Prostate gland (tissue), 2 donors: ENCODE results near the gene SLC38A3. TPM values are rescaled to one million over a fixed set of nuclear protein-coding genes. Genes with fewer than 3 reads are reported as not detected.
"Not testable (repeated sequence)": the region's sequence is repeated elsewhere in the genome, so short reads cannot be mapped to it uniquely, and the experiment has no call there.

ENCODE experiments used
- DNase-seq: peaks from one replicate; pipeline ENCODE4 v3.0.0-alpha.2; 2019; ENCODE audit warnings: low spot score
- H3K27ac ChIP-seq, 2 donors: fragments of 200-600 bp; sonication (generic); 2 replicates each; pipeline ENCODE4 v1.5.1; 2017 to 2019
- H3K27me3 ChIP-seq: fragments of 200-600 bp; sonication (generic); replicated peaks from 2 replicates; pipeline ENCODE4 v1.5.1; 2019; ENCODE audit not compliant: insufficient read depth
- H3K36me3 ChIP-seq, 2 donors: fragments of 200-600 bp; sonication (generic); 1 replicate in 1 of 2; 2 replicates in 1 of 2; pipeline versions ENCODE4 v1.5.1 to v1.8.1; 2017 to 2019
- H3K4me1 ChIP-seq: fragments of 200-600 bp; sonication (generic); replicated peaks from 2 replicates; pipeline ENCODE4 v1.5.1; 2019
- H3K4me3 ChIP-seq, 2 donors: fragments of 200-600 bp; sonication (generic); 2 replicates each; pipeline ENCODE4 v1.5.1; 2017 to 2019
- H3K9me3 ChIP-seq: fragments of 200-600 bp; sonication (generic); 2 replicates; pipeline ENCODE4 v1.5.1; 2017
- CTCF ChIP-seq, 4 experiments: fragments of 200-600 bp in 2 of 4; fragments of 450-650 bp in 2 of 4; sonication (generic) in 2 of 4; IDR thresholded peaks; 1 replicate in 3 of 4; 2 replicates in 1 of 4; pipeline ENCODE4 v1.5.1; 2016 to 2019; ENCODE audit warnings: antibody characterized with exemption in 4 of 4, mild to moderate bottlenecking in 2 of 4, moderate library complexity in 2 of 4
- POLR2A ChIP-seq: fragments of 450-650 bp; IDR thresholded peaks from one replicate; pipeline ENCODE4 v1.6.1; 2016; ENCODE audit warnings: antibody characterized with exemption, mild to moderate bottlenecking
- POLR2AphosphoS5 ChIP-seq: sonication (generic); formaldehyde crosslinking; IDR thresholded peaks from one replicate; pipeline ENCODE4 v1.6.1; 2017; ENCODE audit warnings: antibody characterized with exemption
- WGBS: methylation state at CpG from one replicate; pipeline ENCODE4 v1.1.5; 2018; 5-methylcytosine and 5-hydroxymethylcytosine counted together
- intact Hi-C: fragments of 100-400 bp; cut with DNase I; formaldehyde crosslinking; loops from one replicate; pipeline ENCODE4 v1.14.2; 2022
- total RNA-seq, 2 donors: library from RNA; depleted of rRNA; stranded (reverse); fragments of >200 nt; gene quantifications; one replicate each; pipeline ENCODE4 v1.1.0, GENCODE V29; 2016

Gene SLC38A3
- total RNA-seq, 2 donors from 2014 or later: 0.41 to 4.0 TPM

GRCh38 chr3:50210176-50210509, 5.1 kb downstream of the SLC38A3 start:
- no peaks in the 10 kb centered on the region for H3K4me1 ChIP-seq
- WGBS: 91% methylated on average over 5 of the region's 5 CpGs
- H3K9me3 ChIP-seq: no peaks in the 10 kb centered on the region
- H3K27me3 ChIP-seq: no peaks in the 10 kb centered on the region
- intact Hi-C loops: no loop called here
- no peak for DNase-seq
- TF ChIP-seq POLR2A (no peak), CTCF (IDR thresholded peaks at IDR 0.05) (no peak), POLR2AphosphoS5 (no peak)
- no peaks in the 10 kb centered on the region for H3K36me3 ChIP-seq
- no peak overlapping the region for H3K4me3 ChIP-seq
- no peak overlapping the region for H3K27ac ChIP-seq

DNA sequence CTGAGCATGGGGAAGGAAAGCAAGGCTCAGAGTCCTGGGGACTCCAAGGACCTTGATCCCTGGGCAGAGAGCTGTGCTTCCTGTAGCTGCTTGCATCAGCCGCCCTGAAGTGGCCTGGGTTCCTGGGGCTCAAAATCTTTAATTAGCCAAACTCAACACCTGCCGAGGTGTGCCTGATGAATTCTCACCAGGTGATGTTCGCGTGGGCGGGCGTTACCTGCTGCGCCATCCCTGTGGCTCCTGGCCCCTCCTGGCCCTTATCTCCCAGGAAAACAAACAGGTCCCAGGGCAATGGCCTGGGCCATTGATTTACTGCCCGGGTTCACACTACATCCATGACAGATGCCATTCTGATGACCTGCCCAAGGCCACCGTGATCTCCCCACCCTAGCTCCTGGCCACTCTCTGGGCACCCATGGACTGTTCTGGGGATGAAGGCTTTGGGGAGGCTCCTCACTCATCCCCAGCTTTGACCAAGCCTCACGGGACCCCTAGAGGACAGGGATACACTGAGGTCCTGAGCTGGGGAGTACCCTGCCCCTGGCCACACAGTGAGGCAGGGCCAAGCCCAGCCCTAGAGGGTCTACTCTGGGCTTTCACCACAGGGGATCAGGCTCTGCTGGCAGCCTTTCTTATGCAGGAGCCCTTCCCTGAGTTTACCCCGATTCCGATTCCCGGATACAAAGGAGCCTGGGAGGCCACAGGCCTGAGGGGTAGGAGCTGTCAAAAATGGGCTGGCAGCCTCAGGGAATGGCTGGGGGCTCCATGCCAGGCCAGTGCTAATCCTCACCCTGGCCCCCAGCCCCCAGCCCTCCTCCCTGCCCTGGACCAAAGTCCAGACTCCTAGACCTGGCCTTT, 5.7 kb downstream of the SLC38A3 start:
- Histone ChIP-seq H3K36me3 (no peaks in the 10 kb centered on the region), H3K9me3 (no peaks in the 10 kb centered on the region), H3K27ac (no peak overlapping the region), H3K27me3 (no peaks in the 10 kb centered on the region), H3K4me1 (no peaks in the 10 kb centered on the region), H3K4me3 (no peak overlapping the region)
- DNase-seq: no peak
- WGBS: 88% methylated on average over 13 of the region's 13 CpGs
- TF ChIP-seq POLR2A (no peak), CTCF (IDR thresholded peaks at IDR 0.05) (no peak)
- intact Hi-C loops: no loop called here

- WGBS: 97% methylated on average over 5 of the region's 5 CpGs
These were observed 6.3 kb downstream of the SLC38A3 start for GRCh38 chr3:50211368-50211717.

GRCh38 chr3:50211930-50212329, 6.9 kb downstream of the SLC38A3 start:
- DNase-seq: no peak
- H3K4me1 ChIP-seq: no peaks in the 10 kb centered on the region
- H3K36me3 ChIP-seq: no peaks in the 10 kb centered on the region
- TF ChIP-seq CTCF (IDR thresholded peaks at IDR 0.05) (no peak), POLR2A (no peak), POLR2AphosphoS5 (no peak)
- H3K4me3 ChIP-seq: no peak overlapping the region
- no peak overlapping the region for H3K27ac ChIP-seq
- no peaks in the 10 kb centered on the region for H3K9me3 ChIP-seq
- H3K27me3 ChIP-seq: no peaks in the 10 kb centered on the region
- intact Hi-C loops: no loop called here
- WGBS: 46% methylated on average over 2 of the region's 2 CpGs

More at GRCh38 chr3:50211368-50211717, 6.3 kb downstream of the SLC38A3 start:
- H3K27ac ChIP-seq, H3K27me3 ChIP-seq, H3K36me3 ChIP-seq, DNase-seq, intact Hi-C loops, H3K4me3 ChIP-seq, H3K4me1 ChIP-seq, H3K9me3 ChIP-seq: not testable (repeated sequence)

DNA sequence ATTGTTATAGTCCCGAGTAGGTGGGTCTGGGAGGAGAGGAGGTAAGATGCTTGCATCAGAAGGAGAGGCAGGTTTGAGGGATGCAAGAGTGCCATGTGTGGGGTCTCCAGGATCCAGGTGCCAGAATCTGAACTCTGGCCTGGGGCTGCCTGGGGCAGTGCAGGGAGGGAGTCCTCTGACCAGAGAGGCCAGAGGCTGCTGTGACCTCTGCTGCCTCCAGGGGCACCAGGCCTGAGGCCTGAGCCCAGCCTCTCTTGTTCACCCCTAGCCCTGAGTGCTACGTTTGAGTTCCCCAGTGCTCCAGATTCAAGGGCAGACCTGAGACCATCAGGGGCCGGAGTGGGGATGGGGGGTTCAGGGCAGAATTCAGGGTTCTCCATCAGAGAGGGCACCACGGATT, 7.4 kb downstream of the SLC38A3 start:
- no peaks in the 10 kb centered on the region for H3K4me1 ChIP-seq
- H3K4me3 ChIP-seq: no peak overlapping the region
- H3K9me3 ChIP-seq: no peaks in the 10 kb centered on the region
- intact Hi-C loops: no loop called here
- TF ChIP-seq POLR2AphosphoS5 (no peak), POLR2A (no peak), CTCF (IDR thresholded peaks at IDR 0.05) (no peak)
- no peaks in the 10 kb centered on the region for H3K36me3 ChIP-seq
- no peak overlapping the region for H3K27ac ChIP-seq
- H3K27me3 ChIP-seq: no peaks in the 10 kb centered on the region
- 88% methylated on average over 4 of the region's 4 CpGs for WGBS
- DNase-seq: no peak
